ENCODE data around the gene AHCYL1.
A peak's percentile ranks its signal among the peaks of the same experiment; 100 is the strongest.
"Not testable (repeated sequence)": the region's sequence is repeated elsewhere in the genome, so short reads cannot be mapped to it uniquely, and the experiment has no call there.

The AHCYL1 gene

DNA sequence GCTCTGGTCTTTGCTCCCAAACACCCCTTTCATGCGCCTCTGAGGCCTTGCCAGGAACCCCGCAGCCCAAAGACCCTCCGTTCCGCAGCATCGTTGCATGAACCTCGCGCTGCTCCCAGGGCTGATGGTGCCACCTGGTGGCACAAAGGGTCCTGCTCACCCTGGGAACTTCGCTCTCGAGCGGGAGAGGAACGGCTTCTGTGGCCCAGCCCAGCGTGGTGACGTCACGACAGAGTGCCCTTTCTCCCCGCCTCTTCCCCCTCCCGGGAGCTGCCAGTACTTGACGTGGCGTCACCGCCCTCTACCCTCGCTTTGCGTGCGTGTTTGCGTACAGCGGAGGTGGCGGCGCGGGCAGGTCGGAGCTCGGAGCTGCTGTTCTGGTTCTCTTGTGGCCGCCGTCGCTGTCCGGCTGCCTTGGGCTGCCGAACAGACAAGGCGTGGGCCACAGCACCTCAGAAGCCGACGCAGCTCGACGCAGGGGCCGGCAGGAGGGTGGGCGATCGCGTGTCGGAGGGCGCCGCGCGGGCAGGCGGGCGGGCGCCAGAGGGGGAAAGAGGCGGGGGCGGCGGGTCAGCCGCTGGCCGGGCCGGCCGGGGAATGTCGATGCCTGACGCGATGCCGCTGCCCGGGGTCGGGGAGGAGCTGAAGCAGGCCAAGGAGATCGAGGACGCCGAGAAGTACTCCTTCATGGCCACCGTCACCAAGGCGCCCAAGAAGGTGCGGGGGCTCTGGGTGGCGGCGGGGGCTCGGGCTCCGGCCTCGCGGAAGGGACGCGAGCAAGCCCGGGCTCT is at the start of gene AHCYL1:
Gene AHCYL1, plus strand, starts transcription at position 310 of the 791 bp plus-strand sequence. Its CDS starts 288 bp downstream, at position 598.
- DNase-seq, result peak; percentile 95

DNA sequence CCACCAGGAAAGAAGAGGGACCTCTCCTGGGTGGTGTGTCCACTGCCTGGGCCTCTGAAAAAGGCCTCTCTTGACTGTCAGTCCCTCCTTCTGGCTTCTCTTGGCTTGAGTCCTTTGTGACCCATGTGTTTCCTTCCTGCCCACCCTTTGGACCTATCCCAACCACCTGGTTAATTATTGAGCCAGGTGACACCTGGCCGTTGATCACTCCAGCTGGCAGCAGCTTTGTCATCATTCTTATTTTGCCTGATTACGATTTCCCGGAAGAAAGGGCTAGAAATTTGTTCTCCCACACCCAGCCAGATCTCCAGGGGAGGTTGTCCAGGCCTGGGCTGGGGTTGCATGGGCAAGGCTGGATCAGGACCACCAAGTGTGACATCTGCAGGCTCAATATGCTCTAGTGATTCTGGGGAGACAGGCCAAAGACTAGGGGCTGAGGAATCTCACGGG is 49.1 kb upstream of the AHCYL1 start:
- no peak for DNase-seq

DNA sequence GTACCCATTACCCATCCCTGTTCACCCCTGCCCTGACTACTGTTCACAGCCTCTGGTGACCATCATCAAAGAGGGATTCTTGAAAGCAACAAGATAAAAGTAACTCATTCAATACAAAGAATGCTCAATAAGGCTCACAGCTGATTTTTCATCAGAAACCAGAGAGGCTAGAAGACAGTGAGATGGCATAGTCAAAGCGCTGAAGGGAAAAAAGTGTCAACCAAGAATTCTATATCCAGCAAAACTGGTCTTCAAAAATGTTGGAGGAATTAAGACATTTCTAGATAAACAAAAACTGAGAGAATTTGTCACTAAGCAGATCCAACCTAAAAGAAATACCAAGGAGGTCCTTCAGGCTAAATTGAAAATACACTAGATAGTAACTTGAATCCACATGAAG is 46.8 kb upstream of the AHCYL1 start:
- DNase-seq, result no peak

DNA sequence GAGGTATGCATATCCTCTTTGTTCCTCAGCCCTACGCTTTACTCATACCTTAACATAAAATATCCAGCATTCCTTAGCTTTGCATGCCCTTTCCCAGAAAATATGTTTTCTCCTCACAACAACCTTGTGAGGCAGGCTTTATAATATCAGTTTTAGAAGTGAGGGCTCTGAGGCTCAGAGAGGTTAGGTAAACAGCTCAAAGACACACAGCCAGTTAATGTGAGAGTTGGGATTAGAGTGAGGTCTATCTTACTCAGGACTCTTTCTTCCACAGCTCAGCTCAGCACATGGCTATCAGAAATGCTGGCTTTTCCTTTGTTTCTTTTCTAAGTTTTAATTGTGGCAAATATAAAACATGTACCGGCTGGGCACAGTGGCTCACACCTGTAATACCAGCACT is 46.0 kb upstream of the AHCYL1 start:
- no peak for DNase-seq

DNA sequence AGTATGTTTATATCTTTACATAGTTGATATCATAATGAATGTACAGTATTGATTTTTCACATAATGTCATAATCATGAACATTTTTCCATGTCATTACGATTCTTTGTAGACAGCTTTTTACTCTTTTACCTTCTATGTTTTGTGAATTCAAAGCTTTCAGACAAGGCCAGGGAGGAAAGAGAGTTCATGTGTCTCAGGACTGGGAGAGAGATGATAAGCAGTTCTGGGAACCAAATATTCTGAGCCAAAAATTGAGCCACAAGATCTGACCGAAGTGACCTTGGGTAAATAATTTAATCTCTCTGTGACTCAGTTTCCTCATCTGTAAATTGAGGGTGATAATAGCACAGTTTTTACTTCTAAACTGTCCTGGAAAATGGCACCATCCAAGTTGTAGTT is 42.1 kb upstream of the AHCYL1 start:
- DNase-seq, result no peak

DNA sequence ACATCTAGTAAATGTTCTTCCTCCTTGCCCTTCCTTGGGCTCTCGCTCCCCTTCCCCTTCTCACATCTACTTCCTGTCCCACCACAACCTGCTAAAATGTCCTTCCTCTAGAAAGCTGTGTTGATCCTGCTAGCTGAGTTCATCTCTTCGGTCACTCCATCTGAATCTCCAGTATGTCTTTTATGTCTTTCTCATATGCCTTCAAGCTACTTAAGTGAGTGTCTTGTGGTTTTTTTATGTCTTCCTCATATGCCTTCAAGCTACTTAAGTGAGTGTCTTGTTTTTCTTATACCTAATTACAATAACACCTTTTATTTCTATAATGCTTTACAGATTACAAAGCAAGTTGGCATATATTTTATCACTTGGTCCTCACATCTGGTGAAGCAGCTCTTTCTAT is 40.0 kb upstream of the AHCYL1 start:
- DNase-seq, result no peak

DNA sequence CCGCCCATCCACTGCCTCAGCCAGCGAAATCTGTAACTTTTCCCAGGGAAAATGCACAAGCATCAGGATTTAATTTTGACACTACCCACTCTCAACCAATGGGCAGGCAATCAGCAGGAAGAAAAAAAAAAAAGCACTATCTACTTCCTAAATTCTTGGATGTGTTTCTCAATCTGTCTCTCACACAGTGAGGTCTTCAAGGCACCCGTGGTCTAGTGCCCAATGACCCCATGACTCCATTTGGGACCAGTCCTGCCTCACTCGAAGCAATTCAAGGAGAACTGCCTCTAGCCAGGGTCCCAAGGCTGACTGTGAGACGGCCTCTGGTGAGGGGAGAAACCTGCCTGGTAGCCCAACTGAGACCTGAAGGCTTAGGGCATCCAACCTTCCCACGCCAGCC is 38.1 kb upstream of the AHCYL1 start:
- DNase-seq, result no peak

DNA sequence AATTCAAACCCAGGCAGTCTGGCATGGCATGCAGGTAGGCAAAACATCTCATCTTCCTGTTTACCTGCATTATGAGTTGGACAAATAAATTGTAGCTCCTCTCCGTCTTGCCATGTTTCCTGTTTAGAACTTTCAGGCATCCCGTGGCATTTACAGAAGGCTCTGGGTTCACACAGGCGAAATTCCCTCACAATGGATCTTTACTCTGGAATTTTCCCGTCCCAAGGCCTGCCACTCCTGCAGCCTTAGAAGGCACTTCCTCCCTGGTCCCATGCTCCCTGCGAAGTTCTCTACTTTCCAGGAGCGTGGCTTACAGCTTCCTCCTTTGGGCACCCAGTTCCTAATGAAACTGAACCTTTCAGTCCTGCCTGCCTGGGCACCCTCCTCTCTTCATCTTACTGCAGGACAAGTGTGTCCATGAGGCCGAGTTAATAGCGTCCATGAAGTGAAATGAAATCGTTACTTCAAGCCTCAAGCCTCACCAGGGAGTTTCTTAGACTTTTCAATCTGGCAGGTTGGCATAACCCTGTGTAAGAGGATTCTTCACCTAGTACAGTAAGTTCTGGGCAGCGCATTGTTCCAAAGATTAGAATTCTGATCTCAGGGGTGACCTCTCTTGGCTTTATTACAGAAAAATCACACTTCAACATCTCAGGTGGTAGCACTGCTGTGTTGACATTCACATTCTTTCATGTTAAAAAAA is 36.8 kb upstream of the AHCYL1 start:
- no peak for DNase-seq

DNA sequence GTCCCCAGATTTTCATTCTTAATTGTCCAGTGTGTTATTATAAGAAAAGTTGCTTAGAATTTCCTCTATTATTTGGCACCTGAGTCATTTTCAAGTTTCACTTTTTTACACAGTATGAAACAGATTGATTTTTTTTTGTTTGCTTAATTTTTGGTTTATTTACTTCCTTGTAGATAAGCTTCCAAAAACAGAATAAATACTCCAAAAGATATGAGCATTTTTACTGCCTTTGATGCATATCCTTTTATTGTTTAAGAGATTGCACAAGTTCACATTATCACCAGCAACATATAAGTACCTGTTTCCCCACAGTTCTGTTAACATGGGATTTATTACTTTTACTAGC is 36.3 kb upstream of the AHCYL1 start:
- DNase-seq, result no peak

DNA sequence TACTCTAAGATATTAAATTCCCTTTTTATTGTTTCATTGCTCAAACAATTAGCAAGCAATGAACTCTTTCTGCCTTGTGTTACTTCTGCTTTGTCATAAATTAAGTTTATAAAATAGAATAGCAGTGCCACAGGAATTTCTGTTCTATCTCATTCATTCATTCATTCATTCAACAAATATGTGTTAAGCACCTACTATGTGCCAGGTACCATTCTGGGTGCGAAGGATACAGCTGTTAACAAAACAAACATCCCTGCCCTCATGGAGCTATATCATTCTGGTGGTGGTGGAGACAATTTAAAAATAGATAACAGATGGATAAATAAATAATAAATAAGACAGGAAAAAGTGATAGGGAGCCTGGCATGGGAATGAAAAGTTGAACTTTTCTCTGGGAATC is 34.5 kb upstream of the AHCYL1 start:
- no peak for DNase-seq

DNA sequence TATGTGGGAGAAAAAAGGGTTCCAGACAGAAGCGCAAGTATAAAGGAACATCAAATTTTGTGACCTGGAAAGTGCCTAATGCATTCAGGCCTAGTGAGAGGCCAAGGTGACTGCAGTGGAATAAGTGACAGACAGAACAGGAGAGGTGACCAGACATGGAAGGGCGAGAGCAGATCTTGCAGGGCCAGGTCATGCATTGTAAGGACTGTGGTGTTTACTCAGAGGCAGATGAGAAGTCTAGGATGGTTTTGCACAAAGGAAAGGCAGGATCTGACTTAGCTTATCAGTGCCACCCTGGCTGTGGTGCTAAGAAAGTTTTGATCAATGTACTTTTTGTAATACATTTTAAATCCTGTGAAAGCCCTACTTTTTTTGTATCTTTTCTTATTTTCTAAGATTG is 34.1 kb upstream of the AHCYL1 start:
- no peak for DNase-seq

DNA sequence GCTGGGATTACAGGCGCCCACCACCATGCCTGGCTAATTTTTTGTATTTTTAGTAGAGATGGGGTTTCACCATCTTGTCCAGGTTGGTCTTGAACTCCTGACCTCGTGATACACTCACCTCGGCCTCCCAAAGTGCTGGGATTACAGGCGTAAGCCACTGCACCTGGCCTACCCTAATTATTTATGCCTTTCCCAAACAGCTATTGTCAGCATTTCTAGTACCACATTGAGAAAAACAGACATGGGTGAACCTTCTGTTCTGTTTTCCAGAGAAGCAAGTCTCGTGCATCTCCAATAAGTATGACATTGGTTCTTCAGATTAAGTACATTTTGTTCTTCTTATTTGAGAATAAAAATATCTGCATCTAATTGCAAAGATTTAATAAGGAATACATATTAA is 33.1 kb upstream of the AHCYL1 start:
- DNase-seq, result not testable (repeated sequence)

DNA sequence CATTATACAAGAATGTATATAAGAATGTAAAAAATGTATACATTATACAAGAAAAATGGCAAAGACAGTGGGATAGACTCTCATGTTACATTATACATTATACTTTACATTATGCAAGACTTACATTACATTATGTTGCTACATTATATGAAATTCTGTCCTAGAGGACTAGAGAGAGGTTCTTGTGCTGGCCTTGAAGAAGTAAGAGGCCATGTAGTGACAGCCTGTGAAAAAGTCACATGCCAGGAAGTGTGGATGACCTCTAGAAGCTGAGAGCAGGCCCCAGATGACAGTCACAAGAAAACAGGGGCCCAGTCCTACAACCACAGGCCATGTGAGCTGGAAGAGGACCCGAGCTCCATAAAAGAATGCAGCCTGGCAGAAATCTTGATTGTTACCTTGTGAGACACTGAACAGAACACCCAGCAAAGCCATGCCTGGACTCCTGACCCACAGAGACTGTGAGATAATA is 30.5 kb upstream of the AHCYL1 start:
- DNase-seq, result no peak

DNA sequence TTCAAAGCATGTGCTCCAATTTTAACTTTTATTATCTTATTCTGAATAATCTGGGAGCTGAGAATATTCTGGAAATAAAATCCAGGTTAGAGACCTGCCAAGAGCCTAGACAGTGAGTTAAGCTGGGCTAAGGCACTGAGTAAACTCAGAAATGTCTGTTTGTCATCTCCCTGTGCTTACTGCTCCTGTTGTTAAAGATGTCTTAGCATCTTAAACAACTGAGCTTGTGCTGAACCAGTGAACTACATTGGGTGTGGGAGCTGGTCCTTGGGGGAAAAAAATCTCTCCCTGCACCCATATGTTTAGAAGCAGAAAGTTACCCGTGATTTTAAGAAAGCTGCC is 25.0 kb upstream of the AHCYL1 start:
- no peak for DNase-seq

DNA sequence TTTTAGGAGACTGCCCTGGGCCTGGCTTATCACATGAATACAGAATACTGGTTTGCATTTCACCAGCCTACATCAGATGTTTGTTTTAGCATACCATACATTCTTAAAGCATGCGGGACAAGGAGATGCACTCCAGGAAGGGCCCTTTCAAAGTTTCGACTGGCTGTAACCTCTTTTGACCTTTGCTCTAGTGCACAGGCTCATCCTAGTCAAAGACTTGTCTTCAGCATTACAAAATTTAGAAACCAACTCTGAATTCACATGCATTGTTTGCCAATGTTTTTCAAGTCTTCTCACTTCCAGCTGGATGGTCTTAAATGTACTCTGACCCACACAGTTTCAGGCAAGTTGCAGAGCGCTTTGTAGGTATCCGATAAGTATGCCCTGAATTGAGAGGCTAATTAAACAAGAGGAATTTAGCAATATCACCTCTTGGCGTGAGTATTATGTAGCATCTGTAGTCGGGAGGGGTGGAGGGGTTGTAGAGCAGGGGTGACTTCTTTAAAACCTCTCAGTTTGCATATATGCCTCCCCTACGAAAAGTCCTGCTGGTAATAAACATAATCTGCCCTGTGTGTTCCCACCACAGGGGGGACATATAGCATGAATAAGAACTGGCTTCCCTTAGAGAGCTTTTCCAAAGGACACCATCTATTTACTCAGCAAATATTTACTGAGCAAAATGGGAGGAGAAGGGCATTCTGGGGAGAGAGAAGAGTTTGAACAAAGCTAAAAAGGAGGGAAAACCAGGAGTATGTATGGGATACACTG is 24.4 kb upstream of the AHCYL1 start:
- DNase-seq, result peak; percentile 57

DNA sequence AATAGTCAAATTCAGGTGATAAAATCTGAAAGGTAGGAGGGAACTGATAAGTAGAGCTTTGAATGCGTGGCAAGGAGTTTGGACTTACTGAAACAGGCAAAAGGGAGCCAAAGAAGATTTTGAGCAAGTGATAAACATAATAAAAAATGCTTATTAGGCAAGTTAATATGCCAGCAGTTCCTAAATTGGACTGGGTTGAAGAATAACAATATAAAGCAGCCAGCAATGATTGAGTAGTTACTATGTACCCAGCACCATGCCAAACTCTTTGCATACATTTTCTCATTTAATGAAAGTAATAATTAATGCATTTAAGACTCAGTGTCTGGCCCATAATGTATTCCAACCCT is 23.8 kb upstream of the AHCYL1 start:
- no peak for DNase-seq

DNA sequence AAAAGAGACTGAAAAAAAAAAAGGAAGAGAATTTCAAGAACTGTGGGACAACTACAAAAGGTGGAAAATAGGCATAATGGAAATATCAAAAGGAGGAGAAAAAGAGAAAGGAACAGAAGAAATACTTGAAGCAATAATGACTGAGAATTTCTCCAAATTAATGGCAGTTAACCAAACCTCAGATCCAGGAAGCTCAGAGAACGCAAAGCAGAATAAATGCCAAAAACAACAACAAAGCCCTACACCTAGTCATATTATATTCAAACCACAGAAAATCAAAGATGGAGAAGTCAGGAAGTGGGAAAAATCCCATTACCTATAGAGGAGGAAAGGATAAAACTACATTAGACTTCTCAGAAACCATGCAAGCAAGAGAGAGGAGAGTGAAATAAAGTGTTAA is 20.7 kb upstream of the AHCYL1 start:
- no peak for DNase-seq

DNA sequence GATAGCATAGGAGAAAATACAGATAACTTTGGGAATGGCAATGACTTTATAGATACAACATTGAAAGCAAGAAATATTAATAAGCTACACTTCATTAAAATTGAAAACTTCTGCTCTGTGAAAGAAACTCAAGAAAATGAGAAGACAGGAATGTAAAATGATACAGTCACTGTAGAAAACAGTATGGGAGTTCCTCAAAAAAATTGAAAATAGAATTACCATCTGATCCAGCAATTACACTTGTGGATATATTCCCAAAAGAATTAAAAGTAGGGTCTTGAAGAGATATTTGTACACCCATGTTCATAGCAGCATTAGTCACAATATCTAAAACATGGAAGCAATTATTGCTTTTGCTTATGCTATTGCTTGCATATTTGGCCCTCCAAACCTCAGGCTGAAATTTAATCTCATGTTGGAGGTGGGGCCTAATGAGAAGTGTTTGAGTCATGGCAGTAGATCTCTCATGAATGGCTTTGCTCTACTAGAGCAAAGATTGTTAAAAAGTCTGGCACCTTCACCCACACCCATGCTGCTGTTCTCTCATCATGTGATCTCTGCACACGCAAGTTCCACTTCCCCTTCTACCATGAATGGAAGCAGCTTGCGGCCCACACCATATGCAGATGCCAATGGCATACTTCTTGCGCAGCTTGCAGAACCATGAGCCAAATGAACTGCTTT is 15.3 kb upstream of the AHCYL1 start:
- no peak for DNase-seq

DNA sequence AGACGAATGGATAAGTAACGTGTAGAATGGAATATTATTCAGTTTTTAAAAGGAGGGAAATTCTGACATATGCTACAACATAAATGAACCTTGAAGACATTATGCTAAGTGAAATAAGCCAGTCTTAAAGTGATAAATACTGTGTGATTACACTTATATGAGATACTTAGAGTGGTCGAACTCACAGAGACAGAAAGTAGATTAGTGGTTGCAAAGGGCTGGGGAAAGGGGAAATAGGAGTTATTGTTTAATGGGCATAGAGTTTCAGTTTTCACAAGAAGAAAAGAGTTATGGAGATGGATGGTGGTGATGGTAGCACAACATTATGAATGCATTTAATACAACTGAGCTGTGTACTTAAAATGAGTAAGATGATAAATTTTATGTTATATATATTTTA is 14.7 kb upstream of the AHCYL1 start:
- no peak for DNase-seq

DNA sequence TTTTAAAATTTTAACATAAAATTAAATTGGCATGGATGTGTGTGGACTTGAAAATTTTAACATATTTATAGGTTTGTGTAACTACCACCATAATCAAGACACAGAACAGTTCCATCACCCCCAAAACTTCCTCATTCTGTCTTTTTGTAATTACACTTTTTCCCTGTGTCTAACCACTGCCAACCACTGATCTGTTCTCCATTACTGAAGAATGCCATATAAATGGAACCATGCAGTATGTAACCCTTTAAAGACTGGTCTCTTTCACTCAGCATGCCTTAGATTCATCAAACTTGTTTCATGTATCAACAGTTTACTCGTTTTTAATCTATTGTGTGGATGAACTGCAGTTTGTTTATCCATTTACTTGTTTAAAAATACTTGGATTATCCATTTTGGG is 13.0 kb upstream of the AHCYL1 start:
- DNase-seq, result no peak

DNA sequence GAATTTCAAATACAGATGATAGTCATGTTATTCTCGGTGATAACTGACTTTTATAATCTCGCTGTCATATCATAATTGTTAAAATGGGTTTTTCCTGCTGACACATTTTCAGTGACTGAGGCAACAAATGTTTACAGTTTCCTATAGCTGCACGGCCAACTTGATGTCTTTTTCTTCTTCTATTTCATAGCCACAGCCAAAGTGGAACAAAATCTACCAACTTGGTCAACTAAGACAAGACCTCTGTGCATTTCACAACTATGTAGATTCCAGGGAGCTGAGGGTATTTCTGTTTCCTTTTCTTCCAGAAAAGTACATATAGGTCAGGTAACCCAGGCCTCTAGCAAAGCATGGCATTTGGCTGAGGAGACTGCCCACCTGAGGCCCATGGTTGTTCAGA is 10.4 kb upstream of the AHCYL1 start:
- no peak for DNase-seq

DNA sequence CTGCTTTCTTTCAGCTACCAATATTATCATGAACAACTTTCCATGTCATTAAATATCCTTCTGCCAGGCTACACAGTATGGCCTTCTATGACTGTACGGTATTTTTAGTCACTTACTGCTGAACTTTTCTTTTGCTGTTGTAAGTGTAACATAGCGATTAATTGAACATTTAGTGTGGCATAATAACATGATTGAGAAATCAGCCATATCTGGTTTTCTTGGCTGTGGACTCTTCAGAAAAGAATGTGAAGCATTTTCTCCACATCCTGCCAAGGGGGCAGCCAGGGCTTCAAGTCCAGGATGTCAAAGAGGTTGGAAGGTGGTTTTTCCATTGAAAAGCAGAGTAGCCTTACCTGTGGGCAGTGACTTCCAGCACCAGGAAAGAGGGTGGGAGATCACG is 8.8 kb upstream of the AHCYL1 start:
- DNase-seq, result no peak

DNA sequence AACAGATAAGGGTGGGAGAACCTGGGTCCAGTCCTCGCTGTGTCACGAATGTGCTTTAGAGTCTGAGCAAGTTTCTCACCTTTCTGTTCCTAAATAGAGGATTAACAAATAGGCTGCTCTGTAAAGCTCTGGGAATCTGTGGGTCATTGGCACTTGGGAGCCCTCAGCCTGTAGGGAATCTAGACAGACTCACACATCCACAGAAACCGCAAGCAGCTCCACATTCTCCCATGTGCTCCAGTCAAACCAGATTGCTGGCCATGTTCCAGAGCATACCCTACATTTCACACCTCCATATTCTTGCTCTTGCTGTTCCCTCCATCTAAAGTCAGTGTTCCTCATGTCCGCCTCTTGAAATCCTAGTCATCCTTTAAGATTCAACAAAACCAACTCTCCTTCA is 7.8 kb upstream of the AHCYL1 start:
- no peak for DNase-seq
